Stimulated activated CD8-positive, alpha-beta memory T cell treated with anti-CD3 and anti-CD28 coated beads, Interleukin-12 subunit alpha, Interleukin-12 subunit beta, amount 100 ng/mL, for 24 hours (primary cell): ENCODE data around the gene SOCS2.
"Not testable (repeated sequence)": the region's sequence is repeated elsewhere in the genome, so short reads cannot be mapped to it uniquely, and the experiment has no call there.

Experiments used
- DNase-seq: peaks from one replicate; pipeline ENCODE4 v3.0.0-alpha.2; 2020; ENCODE audit errors: extremely low read depth

Gene SOCS2

GRCh38 chr12:93571925-93572711 is at the start of gene SOCS2:
Gene SOCS2, plus strand, starts transcription at chr12:93572675. Its CDS starts 223 bp downstream, at chr12:93572898.
- no peak for DNase-seq

GRCh38 chr12:93524386-93525133 is 47.9 kb upstream of the SOCS2 start:
- DNase-seq: no peak

- no peak for DNase-seq
Observed at GRCh38 chr12:93526786-93527428, 45.6 kb upstream of the SOCS2 start.

GRCh38 chr12:93530358-93530757 is 42.1 kb upstream of the SOCS2 start:
- DNase-seq: no peak

- DNase-seq: no peak
Observed at GRCh38 chr12:93533310-93533709, 39.2 kb upstream of the SOCS2 start.

- DNase-seq: no peak
Observed at GRCh38 chr12:93536111-93536765, 36.2 kb upstream of the SOCS2 start.

- no peak for DNase-seq
Observed at GRCh38 chr12:93536766-93537488, 35.5 kb upstream of the SOCS2 start.

GRCh38 chr12:93537769-93538168 is 34.7 kb upstream of the SOCS2 start:
- no peak for DNase-seq

GRCh38 chr12:93539821-93540220 is 32.7 kb upstream of the SOCS2 start:
- no peak for DNase-seq

GRCh38 chr12:93540466-93540865 is 32.0 kb upstream of the SOCS2 start:
- DNase-seq: no peak

GRCh38 chr12:93541578-93542225 is 30.8 kb upstream of the SOCS2 start:
- no peak for DNase-seq

- DNase-seq: no peak
Observed at GRCh38 chr12:93547778-93548177, 24.7 kb upstream of the SOCS2 start.

GRCh38 chr12:93549174-93549573 is 23.3 kb upstream of the SOCS2 start:
- no peak for DNase-seq

- no peak for DNase-seq
Observed at GRCh38 chr12:93550748-93551611, 21.5 kb upstream of the SOCS2 start.

GRCh38 chr12:93552427-93552826 is 20.0 kb upstream of the SOCS2 start:
- no peak for DNase-seq

- not testable (repeated sequence) for DNase-seq
Observed at GRCh38 chr12:93557879-93558278, 14.6 kb upstream of the SOCS2 start.

GRCh38 chr12:93558685-93559084 is 13.8 kb upstream of the SOCS2 start:
- not testable (repeated sequence) for DNase-seq

GRCh38 chr12:93563807-93564538 is 8.5 kb upstream of the SOCS2 start:
- DNase-seq: no peak

GRCh38 chr12:93565760-93566159 is 6.7 kb upstream of the SOCS2 start:
- no peak for DNase-seq
